ENCODE measurements around the gene ADD1. TPM values are rescaled to one million over a fixed set of nuclear protein-coding genes. Genes with fewer than 3 reads are reported as not detected.
A peak's percentile ranks its signal among the peaks of the same experiment; 100 is the strongest.
"Not testable (repeated sequence)": the region's sequence is repeated elsewhere in the genome, so short reads cannot be mapped to it uniquely, and the experiment has no call there.

ADD1 gene
- total and polyA plus RNA-seq, 7 experiments from 2014 or later, result 152 to 300 (median 260) TPM

DNA sequence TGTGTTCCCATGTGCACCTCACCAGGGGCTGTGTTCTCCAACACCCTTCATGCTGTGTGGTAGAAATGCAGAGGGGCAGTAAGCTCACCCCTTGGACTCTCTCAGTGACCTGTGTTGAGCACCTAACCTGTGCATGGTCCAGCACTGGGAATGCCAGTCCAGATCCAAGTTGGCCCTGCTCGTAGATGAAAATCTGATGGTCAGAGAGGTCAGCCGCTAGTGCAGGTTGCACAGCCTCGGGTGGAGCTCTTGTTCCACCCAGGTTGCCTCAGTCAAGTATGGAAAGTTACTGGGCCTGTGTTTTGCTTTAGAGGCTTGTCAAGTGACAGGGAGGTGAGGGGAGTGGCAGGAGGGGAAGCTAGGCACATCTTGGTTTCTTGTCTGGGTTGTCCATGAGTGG, 68.2 kb downstream of the ADD1 start:
- Histone ChIP-seq H3K27me3 (ENCODE audit: control insufficient read depth in 2 of 2, insufficient read depth in 2 of 2, low read length in 2 of 2) (no peaks in the 10 kb centered on the region), H3K27ac (ENCODE audit: low read depth, low read length) (no peak overlapping the region), H3K9me3 (ENCODE audit: control insufficient read depth in 2 of 3, low read length in 3 of 3) (no peaks in the 10 kb centered on the region), H3K4me1 (ENCODE audit: control insufficient read depth in 2 of 2, insufficient read depth in 2 of 2, low read length in 2 of 2) (peaks cover 7 to 11% of the 10 kb centered on the region in 2 donors), H3K4me3 (ENCODE audit: low read length) (no peak overlapping the region), H3K36me3 (ENCODE audit: control insufficient read depth in 2 of 3, insufficient read depth in 3 of 3, low read length in 3 of 3) (peaks cover 13 to 88% (median 32%) of the 10 kb centered on the region in 3 experiments)
- CTCF ChIA-PET, result interaction anchor here (0.6 to 0.7 kb wide), 3 partner anchors 28 to 753 kb away, joined by 3 read pairs; no protein-coding TSS in a partner anchor
- POLR2A ChIA-PET, result interaction anchor here (0.7 kb wide), 1 partner anchor 65 kb away, joined by 3 read pairs; no protein-coding TSS in a partner anchor
- peaks cover 0 to 3% (median 0%) of the 10 kb centered on the region in 11 donors for H3K9me3 Mint-ChIP-seq
- no peaks in the 10 kb centered on the region for H3K27me3 Mint-ChIP-seq
- no peak overlapping the region for H3K27ac Mint-ChIP-seq
- ATAC-seq (no peak), DNase-seq (no peak)
- no peak overlapping the region for H3K4me3 Mint-ChIP-seq
- H3K4me1 Mint-ChIP-seq, result peaks cover 6 to 20% (median 12%) of the 10 kb centered on the region in 7 donors
- intact Hi-C loops (cut with micrococcal nuclease), result no loop called here
- H3K36me3 Mint-ChIP-seq, result peaks cover 6 to 51% (median 9%) of the 10 kb centered on the region in 5 donors

DNA sequence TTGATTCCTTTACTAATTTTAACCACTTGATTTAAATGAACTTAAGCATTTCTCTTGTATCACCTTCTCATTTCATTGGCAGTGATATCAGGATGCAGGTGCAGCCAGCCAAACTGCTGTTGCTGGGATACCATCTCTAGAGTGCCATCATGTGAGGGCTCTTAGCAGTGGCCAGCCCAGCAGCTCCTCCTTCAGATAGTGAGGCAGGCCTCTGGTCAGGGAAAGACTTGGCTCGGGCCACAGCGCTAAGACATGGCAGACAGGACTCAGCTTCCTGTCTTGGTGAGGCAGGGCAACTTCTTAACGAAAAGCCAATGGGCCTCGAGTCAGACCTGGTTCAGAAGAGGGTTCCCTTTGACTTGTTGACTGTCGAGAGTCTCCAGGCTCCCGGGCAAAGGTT, 69.5 kb downstream of the ADD1 start:
- Mint-ChIP-seq H3K27ac (peak overlapping the region in 1 of 9 donors; percentile 33), H3K4me3 (no peak overlapping the region), H3K4me1 (peaks cover 6 to 22% (median 16%) of the 10 kb centered on the region in 7 donors), H3K9me3 (peaks cover 0 to 3% (median 0%) of the 10 kb centered on the region in 11 donors), H3K27me3 (no peaks in the 10 kb centered on the region), H3K36me3 (peaks cover 6 to 56% (median 22%) of the 10 kb centered on the region in 5 donors)
- ChIA-PET CTCF (no interaction called here), POLR2A (interaction anchor here (0.8 to 1.3 kb wide), 2 partner anchors 49 to 72 kb away, joined by 3 read pairs; no protein-coding TSS in a partner anchor)
- no peaks in the 10 kb centered on the region for H3K4me1 ChIP-seq (ENCODE audit: control insufficient read depth in 2 of 2, insufficient read depth in 2 of 2, low read length in 2 of 2)
- H3K9me3 ChIP-seq (ENCODE audit: control insufficient read depth in 2 of 3, low read length in 3 of 3), result no peaks in the 10 kb centered on the region
- no peak overlapping the region for H3K4me3 ChIP-seq (ENCODE audit: low read length)
- no peak for DNase-seq
- intact Hi-C loops (cut with micrococcal nuclease), result no loop called here
- peaks cover 13 to 81% (median 24%) of the 10 kb centered on the region in 3 experiments for H3K36me3 ChIP-seq (ENCODE audit: control insufficient read depth in 2 of 3, insufficient read depth in 3 of 3, low read length in 3 of 3)
- no peak overlapping the region for H3K27ac ChIP-seq (ENCODE audit: low read depth, low read length)
- H3K27me3 ChIP-seq (ENCODE audit: control insufficient read depth in 2 of 2, insufficient read depth in 2 of 2, low read length in 2 of 2), result no peaks in the 10 kb centered on the region
- no peak for ATAC-seq

DNA sequence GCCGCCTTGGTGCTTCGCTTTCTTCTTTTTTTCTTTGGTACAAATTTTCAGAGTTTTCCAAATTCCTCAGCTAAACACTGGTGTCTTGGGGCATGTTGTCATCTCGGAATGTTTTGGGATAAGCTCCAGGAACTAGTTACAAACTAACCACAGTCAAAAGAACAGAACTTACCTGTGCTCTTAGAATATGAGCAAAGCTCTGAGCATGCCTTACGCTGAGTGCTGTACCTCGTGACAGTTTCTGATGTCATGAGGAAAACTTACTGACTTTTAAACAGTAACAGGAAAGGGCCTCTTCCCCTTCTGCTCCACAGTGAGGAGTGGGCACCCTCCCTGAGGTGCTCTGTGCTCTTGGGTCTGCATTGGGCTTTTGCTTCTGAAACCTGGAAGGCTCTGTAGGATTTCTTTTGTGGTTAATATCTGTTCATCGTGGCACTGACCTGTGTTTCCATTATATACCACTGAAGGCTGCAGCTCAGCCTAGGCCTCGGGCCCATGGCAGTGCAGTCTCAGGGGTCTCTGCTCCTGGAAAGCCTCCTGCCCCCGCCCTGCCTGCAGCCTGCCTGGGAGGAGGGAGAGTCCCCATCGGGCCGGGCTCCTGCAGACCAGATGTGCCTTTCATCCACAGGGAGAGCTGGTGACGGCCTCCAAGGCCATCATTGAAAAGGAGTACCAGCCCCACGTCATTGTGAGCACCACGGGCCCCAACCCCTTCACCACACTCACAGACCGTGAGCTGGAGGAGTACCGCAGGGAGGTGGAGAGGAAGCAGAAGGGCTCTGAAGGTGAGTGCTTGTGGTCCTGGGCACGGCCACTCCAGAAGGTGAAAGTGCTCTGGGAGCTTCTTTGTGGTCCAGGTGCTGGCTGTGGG, 70.8 kb downstream of the ADD1 start:
- peaks cover 8 to 67% (median 23%) of the 10 kb centered on the region in 3 experiments for H3K36me3 ChIP-seq (ENCODE audit: control insufficient read depth in 2 of 3, insufficient read depth in 3 of 3, low read length in 3 of 3)
- no peaks in the 10 kb centered on the region for H3K4me1 ChIP-seq (ENCODE audit: control insufficient read depth in 2 of 2, insufficient read depth in 2 of 2, low read length in 2 of 2)
- intact Hi-C loops (cut with micrococcal nuclease), result no loop called here
- H3K4me3 ChIP-seq (ENCODE audit: low read length), result no peak overlapping the region
- H3K36me3 Mint-ChIP-seq, result peaks cover 7 to 62% (median 31%) of the 10 kb centered on the region in 5 donors
- peak overlapping the region in 6 of 9 donors; percentile 21 to 75 (median 40) for H3K27ac Mint-ChIP-seq
- CTCF ChIA-PET, result no interaction called here
- POLR2A ChIA-PET, result no interaction called here
- H3K27ac ChIP-seq (ENCODE audit: low read depth, low read length), result no peak overlapping the region
- H3K4me1 Mint-ChIP-seq, result peaks cover 9 to 29% (median 25%) of the 10 kb centered on the region in 7 donors
- H3K9me3 Mint-ChIP-seq, result peaks cover 0 to 5% (median 0%) of the 10 kb centered on the region in 11 donors
- no peaks in the 10 kb centered on the region for H3K27me3 Mint-ChIP-seq
- DNase-seq (no peak), ATAC-seq (no peak)
- H3K27me3 ChIP-seq (ENCODE audit: control insufficient read depth in 2 of 2, insufficient read depth in 2 of 2, low read length in 2 of 2), result no peaks in the 10 kb centered on the region
- no peaks in the 10 kb centered on the region for H3K9me3 ChIP-seq (ENCODE audit: control insufficient read depth in 2 of 3, low read length in 3 of 3)
- H3K4me3 Mint-ChIP-seq, result no peak overlapping the region

GRCh38 chr4:2915789-2916188, 72.1 kb downstream of the ADD1 start:
- peaks cover 15 to 42% (median 33%) of the 10 kb centered on the region in 7 donors for H3K4me1 Mint-ChIP-seq
- Histone ChIP-seq H3K4me1 (ENCODE audit: control insufficient read depth in 2 of 2, insufficient read depth in 2 of 2, low read length in 2 of 2) (no peaks in the 10 kb centered on the region), H3K36me3 (ENCODE audit: control insufficient read depth in 2 of 3, insufficient read depth in 3 of 3, low read length in 3 of 3) (peaks cover 4 to 54% (median 22%) of the 10 kb centered on the region in 3 experiments), H3K27me3 (ENCODE audit: control insufficient read depth in 2 of 2, insufficient read depth in 2 of 2, low read length in 2 of 2) (no peaks in the 10 kb centered on the region), H3K4me3 (ENCODE audit: low read length) (no peak overlapping the region), H3K9me3 (ENCODE audit: control insufficient read depth in 2 of 3, low read length in 3 of 3) (no peaks in the 10 kb centered on the region), H3K27ac (ENCODE audit: low read depth, low read length) (no peak overlapping the region)
- H3K27ac Mint-ChIP-seq, result no peak overlapping the region
- DNase-seq (no peak), ATAC-seq (no peak)
- H3K36me3 Mint-ChIP-seq, result peaks cover 10 to 66% (median 42%) of the 10 kb centered on the region in 5 donors
- no peaks in the 10 kb centered on the region for H3K27me3 Mint-ChIP-seq
- peaks cover 0 to 15% (median 0%) of the 10 kb centered on the region in 11 donors for H3K9me3 Mint-ChIP-seq
- intact Hi-C loops (cut with micrococcal nuclease), result no loop called here
- ChIA-PET CTCF (no interaction called here), POLR2A (interaction anchor here (0.9 kb wide), 1 partner anchor 20 kb away, joined by 3 read pairs; no protein-coding TSS in a partner anchor)
- H3K4me3 Mint-ChIP-seq, result no peak overlapping the region

DNA sequence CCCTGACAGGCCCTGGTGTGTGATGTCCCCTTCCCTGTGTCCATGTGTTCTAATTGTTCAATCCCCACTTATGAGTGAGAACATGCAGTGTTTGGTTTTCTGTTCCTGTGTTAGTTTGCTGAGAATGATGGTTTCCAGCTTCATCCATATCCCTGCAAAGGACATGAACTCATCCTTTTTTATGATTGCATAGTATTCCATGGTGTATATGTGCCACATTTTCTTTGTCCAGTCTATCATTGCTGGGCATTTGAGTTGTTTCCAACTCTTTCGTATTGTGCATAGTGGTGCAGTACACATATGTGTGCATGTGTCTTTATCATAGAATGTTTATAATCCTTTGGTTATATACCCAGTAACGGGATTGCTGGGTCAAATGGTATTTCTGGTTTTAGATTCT, 73.1 kb downstream of the ADD1 start:
- CTCF ChIA-PET; H3K27me3 ChIP-seq (ENCODE audit: control insufficient read depth in 2 of 2, insufficient read depth in 2 of 2, low read length in 2 of 2); H3K4me3 ChIP-seq (ENCODE audit: low read length); POLR2A ChIA-PET; ATAC-seq; intact Hi-C loops (cut with micrococcal nuclease); H3K4me3 Mint-ChIP-seq; DNase-seq; H3K27ac ChIP-seq (ENCODE audit: low read depth, low read length); H3K9me3 ChIP-seq (ENCODE audit: control insufficient read depth in 2 of 3, low read length in 3 of 3); H3K27me3 Mint-ChIP-seq; H3K4me1 ChIP-seq (ENCODE audit: control insufficient read depth in 2 of 2, insufficient read depth in 2 of 2, low read length in 2 of 2): not testable (repeated sequence)
- Mint-ChIP-seq H3K9me3 (peaks cover 0 to 16% (median 0%) of the 10 kb centered on the region in 11 donors), H3K4me1 (peaks cover 22 to 49% (median 41%) of the 10 kb centered on the region in 7 donors), H3K36me3 (peaks cover 8 to 69% (median 47%) of the 10 kb centered on the region in 5 donors), H3K27ac (peak overlapping the region in 3 of 9 donors; percentile 4 to 58 (median 50))
- H3K36me3 ChIP-seq (ENCODE audit: control insufficient read depth in 2 of 3, insufficient read depth in 3 of 3, low read length in 3 of 3), result peaks cover 4 to 49% (median 17%) of the 10 kb centered on the region in 3 experiments

DNA sequence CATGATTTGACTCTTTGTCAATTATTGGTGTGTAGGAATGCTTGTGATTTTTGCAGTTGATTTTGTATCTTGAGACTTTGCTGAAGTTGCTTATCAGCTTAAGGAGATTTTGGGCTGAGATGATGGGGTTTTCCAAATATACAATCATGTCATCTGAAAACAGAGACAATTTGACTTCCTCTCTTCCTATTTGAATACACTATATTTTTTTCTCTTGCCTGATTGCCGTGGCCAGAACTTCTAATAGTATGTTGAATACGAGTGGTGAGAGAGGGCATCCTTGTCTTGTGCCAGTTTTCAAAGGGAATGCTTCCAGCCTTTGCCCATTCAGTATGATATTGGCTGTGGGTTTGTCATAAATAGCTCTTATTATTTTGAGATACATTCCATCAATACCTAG, 74.7 kb downstream of the ADD1 start:
- H3K4me3 Mint-ChIP-seq; POLR2A ChIA-PET; H3K27me3 Mint-ChIP-seq; intact Hi-C loops (cut with micrococcal nuclease); CTCF ChIA-PET; H3K27ac ChIP-seq (ENCODE audit: low read depth, low read length); DNase-seq; H3K27me3 ChIP-seq (ENCODE audit: control insufficient read depth in 2 of 2, insufficient read depth in 2 of 2, low read length in 2 of 2); ATAC-seq; H3K4me3 ChIP-seq (ENCODE audit: low read length); H3K9me3 ChIP-seq (ENCODE audit: control insufficient read depth in 2 of 3, low read length in 3 of 3): not testable (repeated sequence)
- H3K36me3 ChIP-seq (ENCODE audit: control insufficient read depth in 2 of 3, insufficient read depth in 3 of 3, low read length in 3 of 3), result peaks cover under 1 to 39% (median 15%) of the 10 kb centered on the region in 3 experiments
- peaks cover 12 to 15% of the 10 kb centered on the region in 2 donors for H3K4me1 ChIP-seq (ENCODE audit: control insufficient read depth in 2 of 2, insufficient read depth in 2 of 2, low read length in 2 of 2)
- Mint-ChIP-seq H3K4me1 (peaks cover 32 to 65% (median 55%) of the 10 kb centered on the region in 7 donors), H3K36me3 (peaks cover 12 to 71% (median 52%) of the 10 kb centered on the region in 5 donors), H3K9me3 (peaks cover 0 to 16% (median 0%) of the 10 kb centered on the region in 11 donors), H3K27ac (peak overlapping the region in 6 of 9 donors; percentile 8 to 66 (median 23))
